NCI-H1417 treated with DMSO at 0.1 percent for 48 hours (cell line): ENCODE measurements around the gene AGTR1.
"Not testable (repeated sequence)": the region's sequence is repeated elsewhere in the genome, so short reads cannot be mapped to it uniquely, and the experiment has no call there.

Experiments used
- DNase-seq: peaks from one replicate; lab custom pipeline; 2025; lab: John Stamatoyannopoulos, UW

AGTR1 gene

DNA sequence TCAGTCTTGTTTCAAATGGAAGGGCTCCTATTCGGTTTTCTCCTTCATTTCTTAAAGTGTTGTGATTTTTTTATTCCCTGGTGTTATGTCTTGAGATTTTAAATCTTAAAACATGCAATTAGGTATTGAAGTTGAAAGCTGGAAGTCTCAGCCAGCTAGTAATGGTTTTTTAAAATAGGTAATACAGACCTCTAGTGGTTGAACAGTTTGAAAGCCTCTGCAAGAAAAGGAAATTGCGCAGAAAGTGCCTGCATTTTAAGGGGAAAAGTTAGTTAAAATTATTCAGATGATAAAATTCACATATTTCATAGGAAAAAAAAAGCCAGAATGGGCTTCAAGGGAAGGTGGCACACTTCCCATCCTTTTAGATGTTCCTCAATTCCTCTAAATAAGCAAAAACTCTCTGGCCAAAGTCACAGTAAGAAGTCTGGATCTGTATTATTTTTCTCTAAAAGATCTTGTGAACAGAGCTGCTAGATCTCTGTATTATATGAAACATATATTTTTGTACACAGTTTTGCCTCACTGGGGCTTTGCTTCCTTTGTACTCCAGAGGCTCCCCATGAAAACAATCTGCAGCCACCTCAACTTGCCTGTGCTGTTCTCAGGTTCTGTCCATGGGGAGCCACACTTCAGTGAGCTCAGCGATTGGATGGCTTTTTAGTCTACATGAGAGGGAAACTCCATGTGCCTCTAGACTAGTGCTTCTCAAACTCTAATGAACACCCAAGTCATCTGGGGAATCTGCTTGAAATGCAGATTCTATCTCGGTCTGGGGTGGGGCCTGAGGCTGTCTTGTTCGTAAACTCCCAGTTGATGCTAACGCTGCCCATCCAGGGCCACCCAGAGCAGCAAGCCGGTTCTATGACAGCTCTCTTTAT, 21.5 kb downstream of the AGTR1 start:
- DNase-seq = no peak

DNA sequence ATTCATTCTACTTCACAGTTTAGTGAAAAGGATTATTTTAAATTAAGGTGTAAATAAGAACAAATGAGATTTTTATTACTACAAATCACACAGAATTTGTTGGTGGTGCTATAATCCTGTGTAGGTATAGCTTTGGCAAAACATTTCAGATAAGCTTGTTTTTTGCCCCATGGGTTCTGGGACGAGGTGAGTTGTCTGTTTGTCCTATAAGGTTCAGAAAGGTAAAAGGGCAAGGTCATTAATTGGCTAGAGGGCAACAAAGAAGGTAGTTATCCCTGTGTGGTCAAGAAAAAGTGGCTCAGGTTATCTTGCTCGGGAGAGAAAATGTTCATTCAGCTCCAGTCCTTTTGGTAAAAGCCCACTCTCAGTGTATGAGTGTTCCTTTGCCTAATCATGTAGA, 23.2 kb downstream of the AGTR1 start:
- no peak for DNase-seq

DNA sequence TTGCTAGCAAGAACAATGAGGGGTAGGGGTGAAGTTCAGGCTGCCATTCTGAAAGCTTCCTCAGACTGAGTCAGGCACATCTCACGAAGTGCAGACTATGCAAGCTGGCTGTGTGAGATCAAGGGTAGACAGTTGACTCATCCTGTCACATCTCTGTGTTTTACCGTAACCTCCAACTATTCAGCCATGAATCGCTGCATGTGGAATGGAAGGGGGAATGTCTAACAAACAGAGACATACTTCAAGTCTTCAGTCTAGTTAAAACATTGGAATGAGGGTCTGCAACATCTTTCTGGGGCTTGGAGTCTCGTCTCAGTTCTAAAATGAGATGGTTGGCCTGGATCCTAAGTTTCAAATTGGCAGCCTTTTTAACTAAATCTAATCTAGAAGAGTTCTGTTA, 25.9 kb downstream of the AGTR1 start:
- no peak for DNase-seq

DNA sequence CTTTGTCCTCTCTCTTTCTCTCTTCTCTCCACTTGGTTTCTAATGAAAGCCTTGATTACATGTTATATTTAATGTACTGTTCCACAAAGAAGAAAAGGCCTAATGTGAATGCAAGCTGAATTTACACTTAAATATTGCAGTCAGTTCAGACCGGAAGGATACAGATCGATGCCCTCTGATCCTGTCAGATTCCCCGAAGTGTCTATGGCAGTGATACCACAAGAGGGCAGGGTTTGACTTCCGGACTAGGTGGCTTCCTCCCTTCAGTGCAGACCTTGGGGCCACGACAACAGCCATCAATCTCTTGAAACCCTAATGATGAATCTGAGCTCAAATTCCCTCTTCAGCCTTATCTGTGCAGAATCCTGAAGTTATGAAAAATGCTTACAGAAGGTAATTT, 29.5 kb downstream of the AGTR1 start:
- peak; percentile 9 for DNase-seq

DNA sequence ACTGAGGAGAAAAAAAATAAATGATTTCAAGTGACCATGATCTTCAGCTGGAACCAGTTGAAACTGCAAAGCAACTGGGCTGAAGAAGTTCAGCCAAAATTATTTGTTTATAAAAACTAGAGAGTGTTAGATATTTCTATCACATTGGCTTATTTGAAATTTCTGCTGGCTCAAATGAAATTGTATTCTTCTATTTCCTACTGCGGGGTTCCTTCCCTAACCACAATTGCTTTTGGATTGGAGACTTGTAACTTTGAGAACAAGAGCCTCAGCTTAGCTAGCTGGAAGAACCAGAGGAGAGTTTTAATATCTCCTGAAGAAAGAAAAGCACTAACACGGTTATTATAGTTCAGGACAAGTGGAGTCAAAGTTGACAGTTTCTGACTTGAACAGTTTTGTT, 31.1 kb downstream of the AGTR1 start:
- no peak for DNase-seq

DNA sequence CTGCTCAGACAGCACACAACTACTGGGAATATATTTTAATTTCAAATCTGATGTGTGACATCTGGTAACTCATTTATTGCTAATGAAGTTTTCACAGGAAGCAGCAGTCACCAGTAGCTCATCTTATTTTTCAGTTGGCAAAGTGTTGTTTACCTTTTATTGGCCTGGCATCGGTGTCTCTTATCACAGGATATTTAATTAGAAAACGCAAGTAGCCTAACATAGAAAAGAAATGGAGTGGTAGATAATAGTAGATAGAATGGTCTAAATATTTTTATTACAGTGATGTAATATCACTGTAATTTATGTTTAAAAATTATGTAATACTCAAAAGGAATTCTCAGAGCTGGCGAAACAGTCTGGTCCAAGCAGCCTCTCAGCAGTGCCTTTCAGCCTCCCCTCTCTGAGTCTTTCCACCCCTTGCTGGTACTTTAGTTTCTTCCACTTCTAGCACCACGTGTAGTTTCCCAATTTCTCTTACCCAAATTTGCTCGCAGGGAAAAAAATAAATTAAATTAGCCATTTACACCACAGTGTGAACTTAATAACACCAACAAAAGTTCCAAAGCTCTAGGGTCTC, 31.9 kb downstream of the AGTR1 start:
- DNase-seq = no peak

DNA sequence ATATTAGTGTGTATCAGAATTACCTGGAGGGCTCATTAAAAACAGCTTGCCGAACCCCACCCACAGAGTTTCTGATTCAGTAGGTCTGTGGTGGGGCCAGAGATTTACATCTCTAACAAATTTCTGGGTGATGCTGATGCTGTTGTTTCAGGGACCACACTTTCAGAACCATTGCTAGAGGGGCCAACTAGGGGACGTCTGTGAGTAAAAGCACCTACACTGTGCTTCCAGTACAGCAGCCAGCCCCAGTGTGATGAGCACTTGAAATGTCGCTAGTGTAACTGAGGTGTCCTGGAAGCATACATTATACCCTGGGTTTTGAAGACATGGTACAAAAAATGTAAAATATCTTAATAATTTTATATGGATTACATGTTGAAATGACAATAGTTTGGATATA, 33.0 kb downstream of the AGTR1 start:
- DNase-seq = no peak

DNA sequence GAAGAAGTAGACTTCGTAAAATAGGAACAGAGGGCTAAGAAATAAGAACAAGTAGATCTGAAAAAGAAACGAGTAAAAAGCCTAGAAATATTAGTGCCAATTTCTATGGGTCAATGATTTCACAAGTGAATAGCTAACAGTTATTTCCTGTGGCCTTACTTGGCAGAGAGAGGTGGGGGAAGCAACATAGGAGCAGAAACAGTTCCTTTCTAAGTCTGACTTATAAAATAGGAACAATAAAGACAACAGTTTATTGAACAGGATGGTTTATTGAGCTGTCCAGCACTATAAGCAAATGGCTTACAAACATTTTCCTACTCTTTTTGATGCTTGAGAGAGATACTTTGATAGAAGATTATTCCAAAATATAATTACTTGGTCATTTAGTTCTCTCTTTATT, 37.9 kb downstream of the AGTR1 start:
- no peak for DNase-seq

DNA sequence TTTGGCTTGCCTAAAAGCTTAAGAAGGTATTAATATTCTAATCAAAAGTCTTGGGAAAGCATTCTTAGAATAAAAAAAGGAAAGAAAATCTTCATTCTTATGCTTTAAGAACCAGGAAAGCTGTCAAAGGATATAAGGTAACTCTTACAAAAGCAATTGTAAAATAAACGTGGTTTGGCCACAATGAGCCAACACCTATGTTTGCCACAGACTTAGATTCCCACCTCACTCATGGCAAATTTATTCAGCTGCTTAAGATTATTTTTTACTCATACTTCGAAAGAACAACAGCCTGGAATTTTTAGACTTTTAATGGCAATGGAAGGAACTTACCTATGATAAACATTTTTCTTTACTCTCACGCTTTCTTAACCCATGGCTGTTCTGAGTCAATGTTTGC, 38.4 kb downstream of the AGTR1 start:
- no peak for DNase-seq

DNA sequence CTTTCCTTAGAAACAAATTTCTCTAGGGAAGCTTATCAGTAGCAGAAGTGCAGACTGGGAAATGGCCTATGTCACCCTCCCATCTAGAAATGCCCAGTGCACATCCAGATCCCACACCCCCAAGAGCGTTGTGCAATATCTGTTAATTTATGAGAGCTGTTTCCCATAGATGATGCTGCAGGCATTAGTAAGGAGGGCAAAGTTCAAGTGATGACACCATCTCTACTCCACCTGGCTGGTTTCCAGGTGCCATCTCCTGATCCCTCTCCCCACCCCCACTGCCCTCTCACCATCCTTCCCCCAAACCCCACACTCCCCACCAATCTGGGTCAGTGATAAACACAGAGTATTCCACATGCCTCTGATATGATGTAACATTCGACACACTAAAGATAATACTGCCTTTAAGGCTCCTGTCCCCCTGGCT, 39.4 kb downstream of the AGTR1 start:
- DNase-seq = no peak

DNA sequence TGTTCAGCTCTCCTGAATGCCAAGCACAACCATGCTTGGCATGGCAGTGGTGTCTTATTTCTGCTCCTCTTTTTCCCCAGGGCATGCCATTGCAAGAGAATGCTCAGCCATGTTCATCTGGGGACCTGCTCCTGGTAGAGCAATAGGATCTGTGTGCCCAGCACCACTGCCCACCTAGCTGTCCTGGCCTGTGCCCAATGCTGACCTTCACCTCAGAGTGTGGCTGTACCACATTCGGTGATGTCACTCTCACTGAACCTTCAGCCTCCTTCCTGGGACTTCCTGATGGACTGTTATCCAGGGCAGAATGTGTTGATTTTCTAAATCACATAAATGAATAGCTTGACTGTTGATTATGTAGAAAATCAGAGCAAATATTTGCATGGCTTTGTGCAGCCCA, 42.0 kb downstream of the AGTR1 start:
- DNase-seq = no peak

DNA sequence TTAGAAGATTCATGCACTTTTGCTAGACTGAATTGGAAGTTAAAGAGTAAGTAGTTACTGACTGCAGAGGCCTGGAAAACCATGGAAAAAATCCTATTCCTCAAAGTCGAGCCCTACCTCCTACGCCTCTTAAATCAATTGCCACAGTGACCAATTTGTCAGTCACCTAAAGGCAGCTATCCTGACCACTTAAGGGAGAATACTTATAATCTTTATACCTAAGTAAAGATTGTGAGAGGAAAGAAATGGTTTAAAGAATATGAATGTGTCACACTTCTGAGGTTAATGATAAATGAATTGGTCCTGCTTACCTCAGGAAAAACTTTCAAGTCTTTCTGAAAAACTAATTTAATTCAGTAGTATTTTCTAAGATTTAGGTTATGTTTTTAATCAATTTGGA, 42.6 kb downstream of the AGTR1 start:
- DNase-seq = no peak

DNA sequence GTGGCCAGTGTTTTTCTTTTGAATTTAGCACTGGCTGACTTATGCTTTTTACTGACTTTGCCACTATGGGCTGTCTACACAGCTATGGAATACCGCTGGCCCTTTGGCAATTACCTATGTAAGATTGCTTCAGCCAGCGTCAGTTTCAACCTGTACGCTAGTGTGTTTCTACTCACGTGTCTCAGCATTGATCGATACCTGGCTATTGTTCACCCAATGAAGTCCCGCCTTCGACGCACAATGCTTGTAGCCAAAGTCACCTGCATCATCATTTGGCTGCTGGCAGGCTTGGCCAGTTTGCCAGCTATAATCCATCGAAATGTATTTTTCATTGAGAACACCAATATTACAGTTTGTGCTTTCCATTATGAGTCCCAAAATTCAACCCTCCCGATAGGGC, 43.5 kb downstream of the AGTR1 start:
- no peak for DNase-seq

DNA sequence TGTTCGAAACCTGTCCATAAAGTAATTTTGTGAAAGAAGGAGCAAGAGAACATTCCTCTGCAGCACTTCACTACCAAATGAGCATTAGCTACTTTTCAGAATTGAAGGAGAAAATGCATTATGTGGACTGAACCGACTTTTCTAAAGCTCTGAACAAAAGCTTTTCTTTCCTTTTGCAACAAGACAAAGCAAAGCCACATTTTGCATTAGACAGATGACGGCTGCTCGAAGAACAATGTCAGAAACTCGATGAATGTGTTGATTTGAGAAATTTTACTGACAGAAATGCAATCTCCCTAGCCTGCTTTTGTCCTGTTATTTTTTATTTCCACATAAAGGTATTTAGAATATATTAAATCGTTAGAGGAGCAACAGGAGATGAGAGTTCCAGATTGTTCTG, 44.4 kb downstream of the AGTR1 start:
- no peak for DNase-seq

DNA sequence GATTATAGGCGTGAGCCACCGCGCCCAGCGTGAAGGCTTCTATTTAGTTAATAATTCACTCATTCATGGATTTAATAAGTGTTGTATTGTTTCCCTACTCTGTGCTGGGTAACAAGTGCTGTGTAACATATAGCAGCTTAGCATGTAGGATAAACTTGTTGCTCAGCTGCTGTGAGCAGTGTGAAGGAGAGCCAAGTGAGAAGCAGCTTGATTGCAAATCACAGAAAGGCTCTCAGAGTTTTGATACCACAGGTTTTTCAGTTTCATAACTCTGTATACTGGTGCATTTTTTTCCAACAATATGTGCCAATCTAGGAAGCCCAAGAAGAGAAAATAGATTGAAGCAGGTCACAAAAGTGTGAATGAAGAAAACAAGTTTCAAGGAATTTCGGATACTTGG, 48.4 kb downstream of the AGTR1 start:
- no peak for DNase-seq

DNA sequence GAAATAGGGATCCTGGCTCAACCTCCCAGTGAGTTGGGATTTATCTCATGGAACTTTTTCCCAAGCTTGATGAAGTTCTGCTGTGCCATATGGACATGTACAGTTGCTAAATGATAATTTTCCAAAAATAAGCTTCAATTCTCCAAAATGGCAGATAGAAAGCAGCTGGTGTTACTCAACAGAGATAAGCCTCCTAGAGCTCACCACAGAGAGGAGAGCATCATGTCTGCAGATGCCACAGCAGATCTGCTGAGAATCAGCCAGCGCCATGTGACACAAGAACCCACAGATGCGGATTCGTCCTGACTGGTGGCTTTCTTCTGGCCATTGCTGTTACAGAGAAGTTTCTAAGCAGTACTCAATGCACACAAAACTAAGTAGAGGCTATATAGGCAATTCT, 50.6 kb downstream of the AGTR1 start:
- no peak for DNase-seq

DNA sequence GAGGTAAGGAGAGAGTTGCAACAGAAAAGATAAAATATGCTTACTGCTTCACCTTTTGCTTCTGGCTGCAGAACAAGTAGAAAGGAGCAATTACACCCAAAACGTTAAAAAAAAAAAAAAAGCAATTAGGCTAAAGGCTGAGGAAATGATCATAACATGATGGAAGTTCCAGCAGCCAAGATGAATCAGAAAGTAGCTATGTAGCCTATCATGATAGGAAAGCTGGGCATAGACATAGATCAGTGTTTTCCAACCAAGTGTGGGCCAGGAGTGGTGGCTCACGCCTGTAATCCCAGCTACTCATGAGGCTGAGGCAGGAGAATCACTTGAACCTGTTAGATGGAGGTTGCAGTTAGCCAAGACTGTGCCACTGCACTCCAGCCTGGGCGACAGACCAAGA, 52.6 kb downstream of the AGTR1 start:
- no peak for DNase-seq

DNA sequence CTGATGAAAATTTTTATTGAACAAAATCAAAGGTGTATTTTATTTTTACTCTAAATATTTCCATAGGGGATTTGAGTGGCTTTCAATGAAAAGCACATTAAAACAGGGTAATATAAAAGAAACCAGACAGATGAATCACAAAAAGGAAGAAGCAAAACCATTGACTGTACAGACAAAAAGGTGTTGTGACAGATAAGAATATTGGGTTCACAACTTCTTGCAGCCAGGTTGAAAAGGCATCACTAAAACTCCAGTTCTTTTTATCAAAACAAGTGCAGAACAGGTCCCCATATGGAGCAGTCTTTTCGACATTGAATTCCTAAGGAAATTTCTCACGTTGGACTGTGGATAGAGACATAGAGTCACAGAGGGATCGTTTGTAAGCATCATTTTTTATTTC, 53.8 kb downstream of the AGTR1 start:
- DNase-seq = no peak

DNA sequence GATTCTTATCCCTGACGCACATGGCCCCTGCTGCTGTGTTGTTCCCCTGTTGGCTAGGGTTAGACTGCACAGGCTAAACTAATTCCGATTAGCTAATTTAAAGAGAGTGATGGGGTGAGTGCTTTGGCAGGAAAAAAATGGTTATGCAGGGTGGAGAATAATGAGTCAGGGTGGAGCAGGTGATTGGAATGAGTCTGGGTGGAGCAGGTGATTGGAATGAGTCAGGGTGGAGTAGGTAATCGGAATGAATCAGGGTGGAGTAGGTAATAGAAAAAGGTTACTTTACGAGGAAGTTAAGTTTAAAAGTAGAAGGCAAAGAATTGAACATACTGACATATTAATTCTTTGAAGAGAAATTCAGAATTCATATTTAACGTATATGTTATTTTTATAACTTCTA, 55.7 kb downstream of the AGTR1 start:
- DNase-seq = not testable (repeated sequence)

DNA sequence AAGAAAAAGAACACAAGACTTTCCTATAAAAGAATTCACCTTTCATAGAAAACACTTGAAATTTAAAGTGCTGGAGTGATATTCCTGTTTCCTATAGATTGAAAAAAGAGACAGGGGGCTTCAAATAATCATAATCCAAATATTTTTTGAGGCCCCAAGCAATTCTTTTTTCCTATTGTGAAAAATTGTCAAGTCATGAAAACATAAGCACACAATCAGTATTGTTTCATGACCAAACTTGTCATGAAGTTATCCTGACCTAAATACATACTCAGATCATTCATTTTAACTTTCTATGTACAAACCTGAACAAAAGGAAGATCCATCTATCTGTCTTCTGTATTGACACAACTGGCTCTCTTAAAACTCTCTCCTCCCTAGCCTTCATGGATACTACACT, 57.9 kb downstream of the AGTR1 start:
- no peak for DNase-seq

DNA sequence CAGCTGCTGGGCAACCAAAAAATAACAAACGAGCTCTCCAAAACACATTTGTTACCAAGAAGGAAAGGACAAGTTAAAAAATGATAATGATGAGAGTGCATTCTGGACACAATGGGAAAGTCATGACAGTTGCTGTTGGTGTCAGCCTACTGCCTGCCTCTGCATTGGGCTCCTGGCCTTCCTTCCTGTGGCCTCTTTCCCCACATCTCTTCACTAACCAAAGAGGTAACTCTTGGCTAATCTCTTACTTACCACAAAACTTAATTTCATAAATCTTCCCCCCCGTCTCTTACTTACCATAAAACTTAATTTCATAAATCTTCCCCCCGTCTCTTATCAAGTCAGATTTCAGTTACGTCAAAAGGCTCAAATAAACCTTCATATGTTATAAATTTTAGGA, 58.6 kb downstream of the AGTR1 start:
- no peak for DNase-seq

DNA sequence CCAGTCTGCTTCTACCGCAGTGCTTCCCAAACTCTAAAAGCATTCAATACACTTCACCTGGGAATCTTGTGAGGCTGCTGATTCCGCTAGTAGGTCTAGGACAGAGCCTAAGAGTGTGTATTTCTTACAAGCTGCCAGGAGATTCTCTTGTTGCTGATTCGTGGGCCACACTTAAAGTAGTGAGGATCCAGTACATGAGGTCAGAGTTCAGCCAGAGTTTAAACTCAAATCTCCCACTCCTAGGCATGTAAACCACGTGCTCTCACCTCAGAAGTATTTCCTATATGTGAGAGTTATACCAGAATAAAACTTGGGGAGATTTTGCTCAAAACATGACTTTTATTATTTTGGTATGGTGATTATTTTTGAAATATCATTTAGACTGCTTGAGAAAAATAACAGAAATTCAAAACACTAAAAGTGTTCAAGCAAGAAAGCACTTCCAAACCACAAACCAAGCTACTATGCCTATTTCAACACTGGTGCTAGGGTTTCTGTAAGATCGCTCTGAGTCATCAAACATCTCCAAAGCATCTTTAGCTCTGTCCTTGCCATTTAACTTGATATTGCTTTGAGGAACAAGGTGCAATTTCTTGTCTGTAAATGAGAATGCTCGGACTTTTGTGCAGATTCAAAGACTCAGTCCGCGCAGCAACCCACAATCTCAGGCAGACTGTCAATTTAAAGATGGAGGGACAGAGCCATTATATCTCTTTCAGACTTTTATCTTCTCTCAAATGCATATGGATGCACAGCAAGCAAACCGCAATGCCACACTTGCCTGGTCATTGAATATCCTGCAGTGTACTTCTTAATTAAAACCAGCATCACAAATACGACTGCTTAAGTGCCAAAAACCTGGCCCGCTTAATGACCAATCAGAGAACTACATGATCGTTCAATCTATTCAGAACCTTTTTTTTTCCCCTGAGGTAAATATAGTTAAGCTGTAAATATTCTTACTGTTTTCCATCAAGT, 59.8 kb downstream of the AGTR1 start:
- no peak for DNase-seq
